ENCODE measurements around the gene RFXANK.
A peak's percentile ranks its signal among the peaks of the same experiment; 100 is the strongest.
"Not testable (repeated sequence)": the region's sequence is repeated elsewhere in the genome, so short reads cannot be mapped to it uniquely, and the experiment has no call there.

The RFXANK gene

DNA sequence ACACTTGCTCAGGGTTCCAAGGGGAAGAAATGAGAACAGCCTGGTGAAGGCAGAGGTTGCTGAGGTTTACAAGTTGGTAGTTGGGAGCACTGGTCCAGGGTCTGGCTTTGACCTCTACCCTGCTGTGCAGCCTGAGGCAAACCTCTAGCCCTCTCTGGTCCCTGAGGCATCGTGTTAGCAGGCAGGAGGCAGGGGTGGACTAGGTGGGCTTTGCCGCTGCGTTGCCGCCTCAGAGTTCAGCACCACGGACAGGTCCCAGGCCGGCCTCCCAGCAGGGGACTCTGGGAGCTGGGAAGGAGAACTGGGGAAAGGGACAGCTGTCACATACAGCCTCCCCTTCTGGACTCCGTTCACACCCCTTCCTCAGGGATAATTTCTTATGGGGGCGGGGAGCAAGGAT is 22.8 kb downstream of the RFXANK start:
- H3K36me3 ChIP-seq: no peaks in the 10 kb centered on the region
- H3K9me3 ChIP-seq: no peaks in the 10 kb centered on the region; the same call in 1 of the 2 replicates
- H3K4me1 ChIP-seq: no peaks in the 10 kb centered on the region
- H3K4me2 ChIP-seq: no peak overlapping the region
- H4K20me1 ChIP-seq: peaks cover 34% of the 10 kb centered on the region; the same call in 1 of the 2 replicates
- TF ChIP-seq Cebpa-rat (IDR thresholded peaks at IDR 0.05): no peak
- no peak overlapping the region for H3K27ac ChIP-seq
- peaks cover 43% of the 10 kb centered on the region for H3K27me3 ChIP-seq
- H3K9ac ChIP-seq: no peak overlapping the region
- H3K4me3 ChIP-seq: no peak overlapping the region

DNA sequence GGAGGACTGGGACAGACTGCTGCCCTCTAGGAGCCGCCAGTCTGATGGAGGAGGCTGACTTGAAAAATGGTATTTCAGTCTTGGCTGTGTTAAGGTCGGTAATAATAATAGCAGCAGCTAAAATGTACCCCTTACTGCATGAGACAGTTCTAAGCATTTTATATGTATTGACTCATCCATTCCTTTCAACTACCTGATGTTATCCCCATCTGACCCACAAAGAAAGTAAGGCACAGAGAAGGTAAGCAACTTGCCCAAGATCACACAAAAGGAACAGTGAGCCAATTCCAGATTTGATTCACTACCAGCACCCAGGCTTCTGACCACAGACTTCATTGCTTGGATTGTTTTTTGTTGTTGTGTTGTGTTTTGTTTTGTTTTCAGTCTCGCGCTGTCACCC is 23.7 kb downstream of the RFXANK start:
- peaks cover 42% of the 10 kb centered on the region for H3K27me3 ChIP-seq
- H3K27ac ChIP-seq: no peak overlapping the region
- H4K20me1 ChIP-seq: peaks cover 34% of the 10 kb centered on the region; the same call in 1 of the 2 replicates
- H3K4me2 ChIP-seq: no peak overlapping the region
- no peaks in the 10 kb centered on the region; the same call in 1 of the 2 replicates for H3K9me3 ChIP-seq
- H3K4me3 ChIP-seq: no peak overlapping the region
- TF ChIP-seq Cebpa-rat (IDR thresholded peaks at IDR 0.05): no peak
- no peaks in the 10 kb centered on the region for H3K4me1 ChIP-seq
- H3K36me3 ChIP-seq: no peaks in the 10 kb centered on the region
- H3K9ac ChIP-seq: no peak overlapping the region

DNA sequence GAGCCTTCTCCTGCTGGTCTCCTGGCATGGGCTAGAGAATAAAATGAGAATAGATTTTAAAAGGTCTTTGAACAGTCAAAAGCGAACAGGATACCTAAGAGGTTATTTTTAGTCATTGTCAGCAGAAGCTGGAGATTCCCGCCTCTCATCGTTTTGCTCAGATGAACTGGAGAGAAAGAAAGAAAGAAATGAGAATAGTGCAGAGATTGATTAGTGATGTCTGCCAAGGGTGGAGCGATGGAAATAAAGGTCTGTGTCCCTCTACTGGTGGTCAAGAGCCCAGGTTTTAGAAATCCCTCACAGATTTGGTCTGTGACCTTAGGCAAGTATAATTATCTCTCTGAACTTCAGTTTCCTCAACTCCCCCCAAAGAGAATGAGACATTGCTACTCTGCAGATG is 25.0 kb downstream of the RFXANK start:
- TF ChIP-seq Cebpa-rat (IDR thresholded peaks at IDR 0.05): no peak
- Histone ChIP-seq H3K27ac (no peak overlapping the region), H3K9ac (no peak overlapping the region), H3K4me1 (no peaks in the 10 kb centered on the region), H3K36me3 (no peaks in the 10 kb centered on the region), H4K20me1 (peaks cover 34% of the 10 kb centered on the region; the same call in 1 of the 2 replicates), H3K4me2 (no peak overlapping the region), H3K4me3 (no peak overlapping the region), H3K27me3 (peaks cover 29% of the 10 kb centered on the region), H3K9me3 (no peaks in the 10 kb centered on the region; the same call in 1 of the 2 replicates)

DNA sequence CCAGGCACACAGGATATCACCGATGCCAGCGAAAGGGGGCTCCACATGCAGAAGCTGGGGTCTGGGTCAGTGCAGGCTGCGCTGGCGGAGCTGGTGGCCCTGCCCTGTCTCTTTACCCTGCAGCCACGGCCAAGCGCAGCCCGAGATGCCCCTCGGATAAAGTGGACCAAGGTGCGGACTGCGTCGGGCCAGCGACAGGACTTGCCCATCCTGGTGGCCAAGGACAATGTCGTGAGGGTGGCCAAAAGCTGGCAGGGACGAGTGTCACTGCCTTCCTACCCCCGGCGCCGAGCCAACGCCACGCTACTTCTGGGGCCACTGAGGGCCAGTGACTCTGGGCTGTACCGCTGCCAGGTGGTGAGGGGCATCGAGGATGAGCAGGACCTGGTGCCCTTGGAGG is 26.9 kb downstream of the RFXANK start:
- H3K4me1 ChIP-seq: no peaks in the 10 kb centered on the region

DNA sequence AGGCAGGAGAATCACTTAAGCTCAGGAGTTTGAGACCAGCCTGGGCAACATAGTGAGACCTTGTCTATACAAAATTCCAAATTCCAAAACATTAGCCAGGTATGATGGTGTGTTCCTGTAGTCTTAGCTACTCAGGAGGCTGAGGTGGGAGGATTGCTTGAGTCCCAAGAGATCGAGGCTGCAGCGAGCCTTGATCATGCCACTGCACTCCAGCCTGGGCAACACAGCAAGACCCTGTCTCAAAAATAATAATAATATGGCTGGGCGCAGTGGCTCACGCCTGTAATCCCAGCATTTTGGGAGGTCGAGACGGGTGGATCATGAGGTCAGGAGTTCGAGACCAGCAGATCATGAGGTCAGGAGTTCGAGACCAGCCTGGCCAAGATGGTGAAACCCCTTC is 28.9 kb downstream of the RFXANK start:
- not testable (repeated sequence) for H3K4me3 ChIP-seq, H3K36me3 ChIP-seq, H3K4me2 ChIP-seq, H3K4me1 ChIP-seq, H3K9ac ChIP-seq, H3K27ac ChIP-seq, H4K20me1 ChIP-seq, H3K9me3 ChIP-seq
- H3K27me3 ChIP-seq: peaks cover 21% of the 10 kb centered on the region

More for the DNA sequence above, 26.9 kb downstream of the RFXANK start:
- H3K36me3 ChIP-seq: no peaks in the 10 kb centered on the region
- no peak overlapping the region for H3K9ac ChIP-seq
- H3K27me3 ChIP-seq: peaks cover 13% of the 10 kb centered on the region
- TF ChIP-seq Cebpa-rat (IDR thresholded peaks at IDR 0.05): no peak
- H3K4me3 ChIP-seq: no peak overlapping the region
- no peaks in the 10 kb centered on the region; the same call in 1 of the 2 replicates for H3K9me3 ChIP-seq
- H3K4me2 ChIP-seq: no peak overlapping the region
- peaks cover 18% of the 10 kb centered on the region; the same call in 1 of the 2 replicates for H4K20me1 ChIP-seq
- H3K27ac ChIP-seq: no peak overlapping the region

DNA sequence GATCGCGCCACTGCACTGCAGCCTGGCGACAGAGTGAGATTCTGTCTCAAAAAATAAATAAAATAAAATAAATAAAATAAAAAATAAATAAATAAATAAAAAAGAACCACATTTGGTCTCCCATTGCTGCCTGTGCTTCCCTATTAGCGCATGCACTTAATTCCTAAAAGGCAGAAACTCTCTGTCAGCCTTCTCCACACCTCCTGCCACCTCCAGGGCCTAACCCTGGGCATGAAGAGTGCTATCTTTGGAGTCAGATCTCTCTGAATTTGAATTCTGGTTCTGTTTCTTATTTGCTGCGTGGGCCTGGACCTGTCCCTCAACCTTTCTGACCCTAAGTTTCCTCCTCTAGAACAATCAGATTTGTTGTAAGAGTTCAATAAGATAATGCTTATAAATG is 31.0 kb downstream of the RFXANK start:
- no peak overlapping the region for H3K4me2 ChIP-seq
- no peak for TF ChIP-seq Cebpa-rat (IDR thresholded peaks at IDR 0.05)
- H3K4me1 ChIP-seq: peaks cover 8% of the 10 kb centered on the region; the same call in 1 of the 2 replicates
- no peaks in the 10 kb centered on the region for H3K9me3 ChIP-seq
- no peak overlapping the region for H3K9ac ChIP-seq
- no peaks in the 10 kb centered on the region for H3K36me3 ChIP-seq
- no peak overlapping the region for H3K27ac ChIP-seq
- H3K4me3 ChIP-seq: no peak overlapping the region
- no peaks in the 10 kb centered on the region for H4K20me1 ChIP-seq
- H3K27me3 ChIP-seq: peaks cover 21% of the 10 kb centered on the region

DNA sequence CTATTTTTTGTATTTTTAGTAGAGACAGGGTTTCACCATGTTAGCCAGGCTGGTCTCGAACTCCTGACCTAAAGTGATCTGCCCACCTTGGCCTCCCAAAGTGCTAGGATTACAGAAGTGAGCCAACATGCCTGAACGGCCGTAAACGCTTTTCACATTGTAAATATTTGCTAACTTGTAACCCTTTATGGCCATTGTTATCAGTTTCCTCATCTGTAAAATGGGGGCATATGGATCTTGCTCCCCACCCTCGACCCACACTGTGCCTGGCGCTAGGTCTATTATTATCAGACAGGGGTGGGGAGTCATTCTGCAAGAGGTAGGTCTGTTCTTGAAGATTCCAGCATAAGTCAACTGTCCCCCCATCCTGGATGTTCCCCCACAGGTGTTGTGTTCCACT is 31.6 kb downstream of the RFXANK start:
- Histone ChIP-seq H3K9me3 (no peaks in the 10 kb centered on the region), H3K36me3 (no peaks in the 10 kb centered on the region), H3K4me2 (no peak overlapping the region), H4K20me1 (no peaks in the 10 kb centered on the region), H3K9ac (no peak overlapping the region), H3K4me1 (peaks cover 8% of the 10 kb centered on the region; the same call in 1 of the 2 replicates), H3K4me3 (no peak overlapping the region), H3K27me3 (peaks cover 21% of the 10 kb centered on the region), H3K27ac (no peak overlapping the region)
- no peak for TF ChIP-seq Cebpa-rat (IDR thresholded peaks at IDR 0.05)

DNA sequence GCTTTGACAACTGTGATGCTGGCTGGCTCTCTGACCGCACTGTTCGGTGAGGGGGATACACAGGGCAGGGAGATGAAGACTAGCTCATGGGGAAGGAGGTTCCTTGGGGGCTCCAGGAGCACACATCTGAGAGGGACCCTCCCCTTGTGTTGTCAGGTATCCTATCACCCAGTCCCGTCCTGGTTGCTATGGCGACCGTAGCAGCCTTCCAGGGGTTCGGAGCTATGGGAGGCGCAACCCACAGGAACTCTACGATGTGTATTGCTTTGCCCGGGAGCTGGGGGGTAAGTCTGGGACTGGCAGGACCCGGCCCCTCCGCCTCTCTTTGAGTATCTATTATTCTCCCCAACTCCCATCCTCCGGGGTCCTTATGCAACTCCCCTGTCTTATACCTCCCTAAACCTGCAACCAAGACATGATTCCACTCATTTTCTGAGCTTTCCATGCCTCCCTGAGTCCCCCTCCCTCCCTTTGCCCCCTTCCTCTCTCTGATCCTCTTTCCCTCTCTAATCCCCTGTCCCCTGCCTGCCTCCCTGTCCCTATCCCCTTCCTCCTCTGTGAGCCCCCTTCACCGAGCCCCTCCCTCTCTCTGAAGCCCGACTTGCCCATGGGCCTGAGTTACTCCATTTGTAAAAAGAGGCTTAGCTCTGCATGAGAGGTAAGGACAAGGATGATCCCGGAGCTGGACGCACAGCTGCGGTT is 32.2 kb downstream of the RFXANK start:
- Histone ChIP-seq H3K27me3 (peaks cover 21% of the 10 kb centered on the region), H3K27ac (no peak overlapping the region)

DNA sequence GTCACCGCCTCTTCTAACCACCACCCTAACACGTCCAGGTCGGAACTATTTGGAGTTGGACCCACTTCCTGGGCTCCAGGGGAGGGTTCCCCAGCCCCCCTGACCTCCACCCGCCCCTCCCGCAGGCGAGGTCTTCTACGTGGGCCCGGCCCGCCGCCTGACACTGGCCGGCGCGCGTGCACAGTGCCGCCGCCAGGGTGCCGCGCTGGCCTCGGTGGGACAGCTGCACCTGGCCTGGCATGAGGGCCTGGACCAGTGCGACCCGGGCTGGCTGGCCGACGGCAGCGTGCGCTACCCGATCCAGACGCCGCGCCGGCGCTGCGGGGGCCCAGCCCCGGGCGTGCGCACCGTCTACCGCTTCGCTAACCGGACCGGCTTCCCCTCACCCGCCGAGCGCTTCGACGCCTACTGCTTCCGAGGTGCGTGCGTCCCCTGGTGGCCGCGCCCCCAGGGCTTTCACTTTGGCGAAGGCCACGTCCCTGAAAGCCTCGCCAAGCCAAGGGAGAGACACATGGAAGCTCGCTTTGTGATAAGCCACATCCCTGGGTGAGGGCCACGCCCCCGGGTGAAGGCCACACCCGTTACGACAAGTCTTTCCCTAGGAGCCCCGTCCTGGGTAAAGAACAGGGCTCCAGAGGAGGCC is 32.9 kb downstream of the RFXANK start:
- peak overlapping the region; percentile 78 for H3K4me2 ChIP-seq
- H3K9ac ChIP-seq: no peak overlapping the region
- H3K27me3 ChIP-seq: peaks cover 21% of the 10 kb centered on the region
- H3K4me3 ChIP-seq: peak overlapping the region; percentile 54
- no peak overlapping the region for H3K27ac ChIP-seq
- no peaks in the 10 kb centered on the region for H4K20me1 ChIP-seq
- no peaks in the 10 kb centered on the region for H3K36me3 ChIP-seq
- TF ChIP-seq Cebpa-rat (IDR thresholded peaks at IDR 0.05): no peak
- no peaks in the 10 kb centered on the region for H3K9me3 ChIP-seq
- H3K4me1 ChIP-seq: peaks cover 8% of the 10 kb centered on the region; the same call in 1 of the 2 replicates

More for the DNA sequence above, 32.2 kb downstream of the RFXANK start:
- Histone ChIP-seq H4K20me1 (no peaks in the 10 kb centered on the region), H3K9ac (no peak overlapping the region), H3K4me3 (peak overlapping the region; percentile 54), H3K4me2 (peak overlapping the region; percentile 78), H3K9me3 (no peaks in the 10 kb centered on the region), H3K36me3 (no peaks in the 10 kb centered on the region), H3K4me1 (peaks cover 8% of the 10 kb centered on the region; the same call in 1 of the 2 replicates)
- no peak for TF ChIP-seq Cebpa-rat (IDR thresholded peaks at IDR 0.05)

DNA sequence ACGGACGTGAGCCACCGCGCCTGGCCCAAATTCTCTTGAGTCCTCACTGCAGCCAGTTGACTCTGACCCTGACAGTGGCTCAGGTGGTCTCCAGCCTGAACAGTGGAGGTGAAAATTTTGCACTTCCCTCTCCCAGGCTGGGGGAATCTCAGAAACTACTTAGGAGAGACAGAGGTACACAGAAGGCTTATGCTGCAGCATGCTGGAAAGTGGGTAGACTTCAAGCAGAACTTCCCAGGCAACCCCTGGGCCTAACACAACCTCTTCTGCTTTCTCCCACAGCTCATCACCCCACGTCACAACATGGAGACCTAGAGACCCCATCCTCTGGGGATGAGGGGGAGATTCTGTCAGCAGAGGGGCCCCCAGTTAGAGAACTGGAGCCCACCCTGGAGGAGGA is 34.1 kb downstream of the RFXANK start:
- TF ChIP-seq Cebpa-rat (IDR thresholded peaks at IDR 0.05): no peak
- H3K27me3 ChIP-seq: peaks cover 21% of the 10 kb centered on the region
- H4K20me1 ChIP-seq: no peaks in the 10 kb centered on the region
- no peaks in the 10 kb centered on the region for H3K36me3 ChIP-seq
- no peak overlapping the region for H3K27ac ChIP-seq
- no peak overlapping the region for H3K4me2 ChIP-seq
- H3K4me3 ChIP-seq: no peak overlapping the region
- H3K9me3 ChIP-seq: no peaks in the 10 kb centered on the region
- H3K4me1 ChIP-seq: peaks cover 8% of the 10 kb centered on the region; the same call in 1 of the 2 replicates
- H3K9ac ChIP-seq: no peak overlapping the region
